Activated T-cell treated with anti-CD3 and anti-CD28 coated beads, Interleukin-2, amount 50 U/mL, for 48 hours (primary cell): ENCODE results near the gene ATRN.

ENCODE experiments used
- DNase-seq, 2 experiments: peaks; one replicate each; pipeline ENCODE4 v3.0.0-alpha.2; 2020

ATRN gene

DNA sequence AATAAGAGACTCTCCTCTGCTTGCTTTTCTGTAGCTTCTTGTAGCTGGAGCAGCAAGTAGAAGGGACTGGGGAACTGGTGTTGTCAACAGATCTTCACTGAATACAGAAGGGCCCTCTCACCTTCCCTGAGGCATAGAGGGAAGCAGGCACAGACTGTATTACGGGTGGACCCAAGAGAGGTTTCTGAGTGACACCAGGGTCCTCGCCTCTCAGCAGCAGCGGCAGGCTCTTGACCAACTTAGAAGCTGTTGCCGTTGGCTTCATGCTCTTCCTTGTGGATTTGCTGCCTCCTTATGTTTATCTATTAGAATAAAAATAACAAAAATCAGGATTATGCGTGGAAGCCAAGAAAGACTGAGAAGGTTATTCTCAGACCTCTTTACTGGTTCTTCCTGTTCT, 160.7 kb downstream of the ATRN start:
- no peak for DNase-seq

DNA sequence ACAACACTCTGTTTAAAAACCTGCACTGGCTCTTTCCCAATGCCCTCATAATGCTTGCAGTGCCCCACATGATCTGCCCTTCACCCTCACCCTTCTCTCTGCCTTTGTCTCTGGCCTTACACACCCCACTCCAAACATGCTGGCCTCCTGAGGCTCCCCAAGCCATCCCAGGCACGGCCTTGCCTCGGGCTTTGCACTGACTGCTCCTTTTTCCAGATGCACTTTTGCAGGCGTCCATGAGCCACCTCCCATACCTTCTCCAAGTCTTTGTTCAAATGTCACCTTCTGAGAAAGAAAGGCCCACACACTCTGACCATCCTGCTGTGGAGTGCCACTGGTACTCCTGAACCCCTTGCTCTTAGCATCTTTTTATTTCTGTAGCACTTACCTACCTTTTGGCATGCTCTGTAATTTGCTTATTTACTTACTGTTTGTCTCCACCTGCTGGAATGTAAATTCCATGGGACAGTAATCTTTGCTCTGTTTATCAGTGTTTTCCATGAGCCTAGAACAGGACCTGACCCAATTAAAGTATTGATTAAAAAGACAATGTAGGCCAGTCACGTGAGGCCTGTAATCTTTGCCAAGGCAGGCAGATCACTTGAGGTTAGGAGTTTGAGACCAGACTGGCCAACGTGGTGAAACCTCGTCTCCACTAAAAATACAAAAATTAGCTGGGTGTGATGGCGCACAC, 161.6 kb downstream of the ATRN start:
- DNase-seq = no peak

DNA sequence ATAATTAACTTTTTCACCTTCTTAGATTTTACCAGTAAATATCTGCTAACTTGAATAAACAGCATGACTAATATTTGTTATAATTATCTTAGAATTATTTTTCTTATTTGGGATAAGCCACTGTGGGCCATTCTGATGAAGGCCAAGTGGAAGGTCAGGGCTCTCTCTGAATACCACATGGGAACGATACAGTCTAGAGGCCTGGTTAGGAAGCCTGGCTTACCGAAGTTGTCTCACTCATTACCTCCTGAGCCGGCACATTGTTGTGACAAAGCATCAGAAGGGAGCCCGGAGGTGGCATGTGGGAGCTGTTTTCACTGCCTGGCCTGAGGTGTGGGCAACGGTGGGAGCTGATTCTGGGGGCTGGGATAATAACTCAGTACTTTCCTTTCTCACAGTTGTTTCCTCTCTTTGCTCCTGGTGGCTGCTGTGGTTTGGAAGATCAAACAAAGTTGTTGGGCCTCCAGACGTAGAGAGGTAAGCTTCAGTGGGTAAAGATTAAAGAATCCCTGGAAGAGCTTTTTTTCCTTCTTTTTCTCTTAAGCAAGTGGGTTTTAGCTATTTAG, 163.2 kb downstream of the ATRN start:
- DNase-seq = no peak

DNA sequence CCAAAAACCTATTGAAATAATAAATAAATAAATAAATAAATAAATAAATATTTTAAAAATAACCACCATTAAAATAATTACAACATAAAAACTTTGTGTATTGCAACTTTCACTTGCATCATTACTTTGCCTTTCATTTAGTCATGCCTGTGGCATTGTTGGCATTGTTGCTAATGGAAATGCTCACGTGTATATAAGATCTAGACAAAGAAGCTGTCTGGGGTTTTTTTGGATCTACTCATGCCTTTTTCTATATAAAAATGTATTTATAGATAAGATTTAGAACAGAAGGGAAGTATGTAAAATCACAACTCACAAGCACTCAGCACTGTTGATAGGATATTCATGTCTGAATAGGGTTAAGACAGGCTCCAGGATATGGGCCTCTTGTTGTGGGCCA, 164.5 kb downstream of the ATRN start:
- DNase-seq = no peak

DNA sequence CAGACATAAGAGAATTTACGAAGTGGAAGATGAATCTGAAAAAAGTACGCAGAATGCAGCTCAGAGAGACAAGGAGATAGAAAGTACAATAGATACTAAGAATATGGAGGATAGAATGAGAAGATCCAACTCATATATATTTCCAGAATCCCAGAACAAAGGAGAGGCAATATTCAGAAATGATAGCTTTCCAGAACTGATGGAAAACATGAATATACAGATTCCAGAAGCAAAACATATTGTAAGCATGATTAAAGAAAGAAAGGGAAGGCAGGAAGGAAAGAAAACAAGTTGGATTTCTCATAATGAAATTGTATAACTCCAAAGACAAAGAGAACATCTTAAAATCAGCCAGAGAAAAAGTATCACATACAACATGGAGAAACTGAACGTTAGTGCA, 169.4 kb downstream of the ATRN start:
- DNase-seq = no peak

DNA sequence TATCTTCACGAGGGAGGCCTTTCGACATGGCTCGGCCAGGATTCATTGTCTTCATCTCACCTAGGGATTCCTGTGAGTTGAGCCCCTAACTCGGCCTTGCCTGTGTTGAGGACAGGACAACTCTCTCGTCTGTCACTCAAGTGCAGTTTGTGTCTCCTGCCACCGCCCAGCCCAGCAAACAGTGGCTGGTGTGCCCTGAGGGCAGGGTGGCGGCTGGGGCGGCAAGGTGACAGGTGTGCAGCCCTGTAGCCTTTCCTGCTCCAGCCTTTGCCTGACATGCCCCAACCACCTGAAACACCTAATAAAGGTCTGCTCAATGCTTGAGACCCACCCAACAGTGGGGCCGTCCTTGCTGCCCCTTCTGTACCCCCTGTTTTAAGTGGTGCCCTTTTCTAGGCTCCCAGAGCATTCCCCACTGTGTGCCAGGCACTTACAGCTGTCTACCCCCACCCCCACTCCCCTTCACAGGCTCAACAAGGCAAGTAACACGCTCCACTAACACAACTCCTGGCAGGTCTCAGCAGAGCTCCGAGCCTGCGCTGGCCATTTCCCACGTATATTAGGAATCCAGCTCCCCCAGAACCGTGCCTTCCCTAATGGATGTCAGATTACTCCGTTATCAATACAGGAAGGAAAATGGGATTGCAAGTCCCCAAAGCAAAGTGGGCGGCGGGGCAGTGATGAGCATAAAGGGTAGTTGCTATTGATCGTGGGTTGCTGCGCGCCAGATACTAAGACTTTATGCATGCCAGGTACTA, 174.7 kb downstream of the ATRN start:
- DNase-seq = no peak

DNA sequence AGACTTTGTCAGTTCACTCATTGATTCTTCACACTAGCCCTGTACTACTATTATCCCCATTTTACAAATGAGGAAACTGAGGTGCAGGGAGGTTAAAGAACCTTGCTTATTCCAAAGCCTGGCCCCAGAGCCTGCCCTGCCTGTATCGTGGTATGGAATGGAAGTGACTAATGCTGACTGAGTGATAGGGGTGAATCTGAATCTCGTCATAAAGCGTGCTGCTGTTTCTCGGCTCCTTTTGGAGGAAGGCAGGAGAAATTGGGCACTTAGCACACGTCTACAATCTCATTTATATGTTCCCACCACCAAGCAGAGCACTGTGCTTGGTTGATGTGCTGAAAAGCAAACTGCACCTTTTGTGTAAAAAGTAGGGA, 175.2 kb downstream of the ATRN start:
- DNase-seq = no peak

DNA sequence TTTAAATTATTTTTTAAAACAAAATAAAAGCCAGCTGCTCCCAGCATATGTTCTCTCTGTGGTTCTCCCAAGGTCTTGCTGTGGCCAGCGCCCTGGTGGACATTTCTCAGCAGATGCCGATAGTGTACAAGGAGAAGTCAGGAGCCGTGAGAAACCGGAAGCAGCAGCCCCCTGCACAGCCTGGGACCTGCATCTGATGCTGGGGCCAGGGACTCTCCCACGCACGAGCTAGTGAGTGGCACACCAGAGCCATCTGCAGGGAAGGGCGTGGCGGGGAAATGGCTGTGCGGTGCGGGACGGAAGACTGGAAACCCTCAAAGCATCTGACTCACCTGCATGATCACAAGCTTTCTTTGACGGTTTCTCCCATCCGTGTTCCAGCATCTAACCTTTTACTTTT, 175.8 kb downstream of the ATRN start:
- no peak for DNase-seq

DNA sequence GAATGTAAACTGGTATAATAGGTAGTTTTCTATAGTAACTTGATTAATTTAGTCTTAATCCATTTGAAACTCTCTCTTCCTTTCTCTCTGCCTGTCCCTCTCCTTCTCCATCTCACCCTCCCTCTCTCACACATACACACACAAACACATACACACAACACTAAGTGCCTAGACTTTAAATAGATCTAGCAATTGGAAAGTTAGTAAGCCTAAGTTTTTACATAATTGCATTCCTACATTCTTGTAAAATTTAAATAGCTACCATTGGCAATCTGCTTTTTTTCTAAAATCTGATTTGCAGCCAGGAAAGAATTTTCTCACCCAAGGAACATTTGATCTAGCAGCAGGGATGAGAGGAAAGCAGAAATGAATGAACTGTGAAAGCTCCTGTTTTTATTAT, 176.7 kb downstream of the ATRN start:
- no peak for DNase-seq

DNA sequence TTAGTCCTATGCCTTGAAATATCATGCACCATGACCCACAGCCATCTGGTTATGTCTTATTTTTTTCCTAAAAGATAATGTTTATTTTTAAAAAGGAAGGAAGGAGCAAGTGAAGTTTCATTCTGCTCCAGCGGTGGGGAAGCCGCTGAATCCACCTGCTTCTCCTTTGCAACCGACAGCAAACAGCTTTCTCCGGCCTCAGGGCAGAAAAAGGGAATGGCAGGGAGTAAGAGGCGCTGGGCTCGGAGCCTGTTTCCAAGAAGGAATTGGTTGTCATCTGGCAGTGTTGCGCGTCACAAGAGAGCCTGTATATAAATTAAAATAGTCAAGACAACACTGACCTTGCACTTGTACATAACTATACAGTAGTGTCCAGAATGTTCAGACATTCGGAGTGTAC, 178.1 kb downstream of the ATRN start:
- no peak for DNase-seq

DNA sequence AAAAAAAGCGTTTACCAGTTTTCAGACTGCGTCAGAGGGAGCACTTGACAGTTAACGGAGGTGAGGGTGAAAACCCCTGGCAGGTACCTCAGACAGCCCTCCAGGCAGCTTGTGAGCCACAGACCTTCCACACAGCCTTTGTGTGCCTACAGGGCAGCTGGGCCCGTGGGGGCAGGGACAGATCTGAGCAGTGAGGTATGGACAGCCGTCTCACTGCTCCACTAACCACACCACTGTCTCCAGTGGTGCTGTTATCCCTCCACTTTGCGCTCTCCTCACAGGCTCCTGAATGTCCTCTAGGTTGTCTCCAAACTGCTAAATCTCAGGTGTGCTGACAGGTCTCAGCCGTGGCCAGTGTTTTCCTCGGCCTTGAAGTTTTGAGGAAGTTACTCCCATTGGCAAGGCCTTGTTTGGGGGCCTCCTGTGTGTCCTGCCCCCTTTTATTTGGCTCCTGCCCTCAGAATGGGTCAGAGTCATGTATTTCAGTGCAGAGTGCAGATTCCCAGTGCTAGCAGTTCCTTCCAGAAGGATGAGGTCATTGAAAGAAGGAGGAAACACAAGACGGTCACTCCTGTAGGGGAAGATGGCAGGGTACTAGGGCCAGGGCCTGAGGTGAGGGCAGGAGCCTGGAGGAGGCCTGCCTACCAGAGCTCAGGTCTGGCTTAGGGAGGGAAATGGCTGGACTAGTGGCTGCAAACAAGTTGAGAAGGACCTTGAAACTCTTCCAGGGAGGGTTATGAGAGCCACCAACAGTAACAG, 180.6 kb downstream of the ATRN start:
- no peak for DNase-seq

DNA sequence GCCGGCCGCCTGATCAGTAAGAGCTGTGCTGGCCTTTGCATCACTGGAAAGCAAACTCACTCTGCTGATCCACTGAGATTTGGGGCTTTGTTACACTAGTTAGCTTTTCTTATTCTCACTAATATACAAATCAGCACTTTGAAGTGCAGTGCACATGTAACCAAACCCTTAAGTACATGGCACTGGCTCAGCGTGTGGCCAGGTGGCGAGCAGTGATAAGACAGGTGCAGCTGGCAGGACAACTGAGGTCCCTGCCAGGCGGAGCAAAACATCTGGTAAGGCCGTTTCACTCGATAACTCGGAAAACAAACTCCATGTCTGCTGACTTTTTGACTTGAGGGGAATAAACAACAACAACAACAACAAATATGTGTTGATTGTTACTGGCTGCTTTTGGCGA, 181.4 kb downstream of the ATRN start:
- DNase-seq = no peak

DNA sequence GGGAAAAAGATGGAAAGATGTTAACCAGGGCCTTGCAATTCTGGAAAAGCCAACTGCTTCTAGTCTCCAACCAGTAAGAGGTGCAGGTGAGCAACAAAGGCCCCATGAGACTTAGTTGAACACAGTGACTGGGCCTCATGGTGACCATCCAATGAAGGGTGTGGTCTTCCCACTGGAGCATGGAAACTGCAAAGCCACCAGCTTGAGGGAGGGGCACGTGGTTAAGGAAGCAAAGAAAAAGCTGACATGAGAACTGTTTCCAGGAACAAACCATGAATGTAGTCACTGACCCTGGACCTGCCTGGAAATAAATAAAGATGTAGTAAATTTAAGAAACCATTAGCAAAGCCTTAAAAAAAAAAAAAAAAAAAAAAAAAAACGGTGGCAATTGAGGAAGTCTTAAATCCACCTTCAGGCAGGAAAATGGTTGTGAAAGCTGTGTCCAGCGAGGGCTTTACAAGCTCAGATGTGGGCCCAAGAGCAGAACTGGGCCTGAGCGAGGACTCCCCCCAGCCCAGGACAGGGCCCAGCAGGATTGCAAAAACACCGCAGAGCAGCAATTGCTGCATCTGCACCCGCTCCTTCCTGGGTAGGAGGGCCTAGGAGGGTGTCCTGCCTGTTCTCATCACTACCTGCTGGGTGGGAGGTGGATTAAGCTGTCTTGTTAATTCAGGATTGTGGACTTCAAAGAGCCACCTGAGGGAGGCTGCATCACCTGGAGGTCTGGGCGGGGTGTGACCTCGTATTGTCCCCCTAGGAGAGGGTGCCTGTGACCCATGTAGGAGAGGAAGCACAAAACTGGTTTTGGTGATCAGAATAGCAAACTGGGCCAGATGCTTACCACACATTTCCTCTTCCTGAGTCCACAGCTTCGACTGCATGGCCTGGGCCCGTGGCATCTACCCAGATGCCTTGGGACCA, 182.1 kb downstream of the ATRN start:
- no peak for DNase-seq

DNA sequence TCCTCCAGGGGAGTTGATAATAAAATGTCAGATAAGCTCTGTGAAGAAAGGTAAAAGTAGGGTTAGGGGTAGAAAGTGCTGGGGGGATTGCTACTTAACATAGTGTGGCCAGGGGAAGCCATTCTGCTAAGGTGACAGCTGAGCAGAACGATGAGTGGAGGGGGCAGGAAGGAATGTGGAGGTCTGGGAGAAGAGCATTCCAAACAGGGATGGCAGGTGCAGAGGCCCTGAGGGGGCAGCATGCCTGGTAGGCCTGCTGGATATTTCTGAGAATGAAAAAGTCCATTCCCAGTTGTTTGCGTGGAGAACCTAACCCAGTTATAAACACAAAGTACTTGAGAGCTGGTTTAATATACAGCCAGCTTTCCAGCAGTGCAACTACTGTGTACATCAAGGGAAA, 183.1 kb downstream of the ATRN start:
- no peak for DNase-seq

DNA sequence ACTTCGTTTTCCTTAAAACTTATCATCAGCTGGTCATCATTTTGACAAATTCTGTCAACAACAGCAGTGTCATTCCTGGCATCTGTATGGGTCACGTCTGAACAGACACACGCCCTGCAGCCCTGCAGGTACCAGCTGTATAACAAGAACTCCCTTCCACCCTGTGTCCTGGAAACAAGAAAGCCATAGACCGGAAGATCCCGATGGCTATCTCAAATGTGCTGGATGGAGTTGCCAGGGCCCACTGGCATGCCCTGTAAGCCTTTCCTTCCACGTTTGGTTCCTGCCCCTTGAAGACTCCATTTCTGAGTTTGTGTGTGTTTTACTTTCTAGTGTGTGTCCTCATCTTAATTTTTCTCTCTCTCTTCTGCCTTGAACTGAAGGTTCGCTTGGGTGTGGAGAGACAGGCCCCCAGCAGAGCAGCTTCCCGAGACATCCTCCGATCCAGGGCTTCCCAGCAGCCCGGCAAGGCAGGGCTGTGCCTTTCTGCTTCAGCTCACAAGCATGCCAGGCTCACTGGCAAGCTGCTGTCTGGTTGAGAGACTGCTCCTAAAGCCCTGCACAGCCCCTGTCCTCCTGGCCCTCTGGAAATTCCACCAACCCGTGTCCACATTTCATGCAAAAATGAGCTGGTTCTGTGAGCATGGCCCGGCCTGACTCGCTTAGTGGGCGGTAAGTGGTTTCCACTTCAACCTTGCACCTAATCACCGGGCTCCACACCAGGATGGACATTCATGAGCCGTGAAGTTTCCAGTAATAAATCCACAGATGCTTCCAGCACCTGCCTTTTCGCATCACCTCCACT, 183.7 kb downstream of the ATRN start:
- DNase-seq = no peak

DNA sequence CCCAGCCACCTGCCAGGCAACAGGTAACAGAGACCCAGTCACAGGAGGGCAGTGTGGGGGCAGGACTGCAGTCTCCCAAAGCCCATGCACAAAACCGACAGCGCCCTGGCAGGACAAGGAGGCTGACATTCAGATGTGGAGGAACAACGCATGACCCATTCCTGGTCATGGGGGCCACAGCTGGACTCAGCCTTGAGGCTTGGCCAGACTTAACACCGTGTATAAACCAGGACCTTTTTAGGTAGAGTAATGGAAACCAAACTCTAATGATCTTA, 184.2 kb downstream of the ATRN start:
- no peak for DNase-seq

DNA sequence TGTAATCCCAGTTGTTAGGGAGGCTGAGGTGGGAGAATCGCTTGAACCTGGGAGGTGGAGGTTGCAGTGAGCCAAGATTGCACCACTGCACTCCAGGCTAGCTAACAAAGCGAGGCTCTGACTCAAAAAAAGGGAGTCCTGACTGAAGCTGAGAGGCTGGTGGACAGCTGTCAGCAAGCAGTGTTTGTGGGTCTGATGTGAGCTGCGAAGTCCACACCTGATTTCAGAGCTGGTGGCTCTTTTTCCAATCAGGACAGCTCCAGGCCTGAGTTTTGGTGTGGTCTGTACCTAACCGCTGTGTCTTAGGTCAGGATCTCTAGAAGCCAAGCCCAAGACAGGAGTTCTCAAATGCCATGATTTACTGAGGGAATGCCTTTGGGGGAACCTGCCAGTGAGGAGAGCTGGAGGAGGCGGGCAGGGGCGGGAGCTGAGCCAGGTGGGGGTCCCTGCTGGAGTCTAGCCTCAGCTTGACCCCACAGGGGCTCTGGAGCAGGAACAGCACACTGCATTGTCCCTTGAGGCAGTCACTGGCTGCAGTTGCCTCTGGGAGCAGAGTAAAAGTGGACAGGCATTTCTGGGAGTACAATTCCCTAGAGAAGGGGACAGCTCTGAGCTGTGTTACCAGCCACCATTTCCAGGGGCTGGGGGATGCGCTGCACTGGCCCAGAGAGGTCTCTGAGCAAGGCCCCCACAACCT, 187.3 kb downstream of the ATRN start:
- no peak for DNase-seq

DNA sequence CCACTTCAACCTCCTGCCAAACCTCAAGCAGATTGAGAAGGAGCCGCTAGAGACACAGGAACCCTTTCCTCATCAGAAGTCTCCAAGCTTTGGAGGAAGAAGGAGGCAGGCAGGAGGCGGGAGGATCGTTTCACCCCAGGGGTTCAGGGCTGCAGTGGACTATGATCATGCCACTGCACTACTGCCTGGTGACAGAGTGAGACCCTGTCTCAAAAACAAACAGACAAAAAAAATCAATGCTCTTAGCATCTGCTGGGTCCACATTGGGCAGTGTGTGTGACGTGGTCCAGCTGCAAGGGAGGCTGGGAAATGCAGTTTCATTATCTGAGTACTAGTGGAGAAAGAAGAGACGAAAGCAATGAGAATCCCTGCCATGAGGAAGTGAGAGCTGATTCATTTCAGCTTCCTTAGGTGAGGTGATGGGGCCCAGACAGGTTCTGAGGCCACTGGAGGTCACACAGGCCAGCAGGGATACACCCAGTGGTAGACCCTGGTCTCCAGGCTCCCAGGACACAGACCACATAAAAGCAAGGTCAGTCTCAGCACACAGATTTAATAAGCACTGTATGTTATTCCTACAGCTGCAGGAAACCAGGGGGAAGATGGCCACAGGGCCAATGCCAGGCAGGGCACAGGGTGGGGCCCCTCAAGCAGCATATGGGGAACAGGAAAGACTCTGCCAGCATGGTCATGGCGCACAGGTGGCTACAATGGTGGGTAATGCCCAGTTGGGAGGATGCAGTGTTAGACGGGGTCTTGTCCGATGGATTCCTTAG, 188.1 kb downstream of the ATRN start:
- peak in 1 of 2 experiments; percentile 33 for DNase-seq

DNA sequence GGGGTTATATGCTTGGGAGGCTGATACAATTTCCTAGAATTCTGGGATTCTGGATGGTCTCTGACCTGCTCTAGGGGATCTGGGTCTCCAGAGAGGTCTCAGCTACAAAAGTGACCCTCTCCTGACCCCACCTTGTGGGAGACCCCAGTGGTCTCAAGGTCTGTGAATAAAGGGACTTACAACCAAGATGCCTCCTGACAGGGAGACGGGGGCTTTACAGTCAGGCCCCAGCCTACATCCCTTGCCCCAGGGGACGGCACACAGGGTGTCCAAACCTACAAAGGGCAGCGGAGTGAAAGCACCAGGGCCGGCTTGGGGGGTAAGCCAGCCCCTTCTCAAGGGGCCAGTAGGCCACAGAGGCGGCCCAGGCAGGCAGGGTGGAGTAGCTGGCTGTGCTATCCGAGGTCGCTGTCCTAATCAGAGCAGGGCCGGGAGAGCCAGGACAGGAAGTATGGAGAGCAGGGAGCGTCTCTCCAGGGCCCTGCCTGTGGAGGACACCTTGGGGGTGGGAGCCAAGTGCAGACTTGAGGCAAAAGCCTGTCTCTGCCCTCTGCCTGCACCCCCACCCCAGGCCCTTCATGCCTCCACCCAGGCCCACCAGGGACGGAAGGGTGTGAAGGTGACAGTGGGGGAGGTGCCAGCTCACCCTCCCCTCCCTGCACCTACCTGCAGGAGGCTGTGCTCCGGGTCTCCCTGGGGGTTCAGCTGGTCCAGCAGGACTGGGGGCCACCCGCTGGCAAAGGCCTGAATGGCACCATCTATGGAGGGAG, 188.9 kb downstream of the ATRN start:
- DNase-seq = peak in 1 of 2 experiments; percentile 26
